Activated naive CD4-positive, alpha-beta T cell (primary cell): ENCODE data around the gene USP53.
"Not testable (repeated sequence)": the region's sequence is repeated elsewhere in the genome, so short reads cannot be mapped to it uniquely, and the experiment has no call there.

Experiments used
- DNase-seq, 4 experiments: peaks; one replicate each; lab custom pipeline; 2025; lab: John Stamatoyannopoulos, UW

USP53 gene

DNA sequence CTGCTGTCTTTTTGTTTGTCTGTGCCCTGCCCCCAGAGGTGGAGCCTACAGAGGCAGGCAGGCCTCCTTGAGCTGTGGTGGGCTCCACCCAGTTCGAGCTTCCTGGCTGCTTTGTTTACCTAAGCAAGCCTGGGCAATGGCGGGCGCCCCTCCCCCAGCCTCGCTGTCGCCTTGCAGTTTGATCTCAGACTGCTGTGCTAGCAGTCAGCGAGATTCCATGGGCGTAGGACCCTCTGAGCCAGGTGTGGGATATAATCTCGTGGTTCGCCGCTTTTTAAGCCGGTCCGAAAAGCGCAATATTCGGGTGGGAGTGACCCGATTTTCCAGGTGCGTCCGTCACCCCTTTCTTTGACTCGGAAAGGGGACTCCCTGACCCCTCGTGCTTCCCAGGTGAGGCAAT, 67.0 kb downstream of the USP53 start:
- DNase-seq: not testable (repeated sequence)

DNA sequence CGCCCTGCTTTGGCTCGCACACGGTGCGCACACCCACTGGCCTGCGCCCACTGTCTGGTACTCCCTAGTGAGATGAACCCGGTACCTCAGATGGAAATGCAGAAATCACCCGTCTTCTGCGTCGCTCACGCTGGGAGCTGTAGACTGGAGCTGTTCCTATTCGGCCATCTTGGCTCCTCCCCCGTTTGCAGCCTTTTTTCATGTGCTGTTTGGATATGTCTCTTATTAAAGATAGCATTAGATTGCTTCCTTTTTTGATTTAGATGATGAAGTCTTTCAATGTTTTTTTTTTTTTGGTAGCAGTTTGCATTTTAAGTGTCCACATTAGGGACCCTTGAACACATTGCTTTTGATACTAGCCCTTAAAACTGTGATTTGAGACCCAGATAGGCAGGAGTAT, 67.4 kb downstream of the USP53 start:
- DNase-seq: not testable (repeated sequence)

DNA sequence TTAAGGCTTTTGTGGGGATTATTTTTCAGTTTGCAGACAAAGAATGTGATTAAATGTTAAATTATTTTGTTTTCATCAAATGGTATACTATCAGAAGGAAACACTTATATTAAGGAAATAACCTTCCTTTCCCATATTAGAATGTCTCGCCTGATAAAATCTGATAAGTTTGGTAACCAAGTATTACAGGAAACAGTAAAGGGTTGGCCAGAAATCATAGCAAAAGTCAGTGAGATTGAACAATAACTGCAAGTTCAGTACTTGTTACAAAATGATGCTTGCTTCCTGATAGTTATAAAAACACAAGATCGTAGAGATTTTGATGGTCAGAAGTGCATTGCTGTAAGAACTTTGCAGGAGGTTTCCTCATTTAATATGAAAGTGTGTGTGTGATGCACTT, 68.9 kb downstream of the USP53 start:
- DNase-seq: no peak

DNA sequence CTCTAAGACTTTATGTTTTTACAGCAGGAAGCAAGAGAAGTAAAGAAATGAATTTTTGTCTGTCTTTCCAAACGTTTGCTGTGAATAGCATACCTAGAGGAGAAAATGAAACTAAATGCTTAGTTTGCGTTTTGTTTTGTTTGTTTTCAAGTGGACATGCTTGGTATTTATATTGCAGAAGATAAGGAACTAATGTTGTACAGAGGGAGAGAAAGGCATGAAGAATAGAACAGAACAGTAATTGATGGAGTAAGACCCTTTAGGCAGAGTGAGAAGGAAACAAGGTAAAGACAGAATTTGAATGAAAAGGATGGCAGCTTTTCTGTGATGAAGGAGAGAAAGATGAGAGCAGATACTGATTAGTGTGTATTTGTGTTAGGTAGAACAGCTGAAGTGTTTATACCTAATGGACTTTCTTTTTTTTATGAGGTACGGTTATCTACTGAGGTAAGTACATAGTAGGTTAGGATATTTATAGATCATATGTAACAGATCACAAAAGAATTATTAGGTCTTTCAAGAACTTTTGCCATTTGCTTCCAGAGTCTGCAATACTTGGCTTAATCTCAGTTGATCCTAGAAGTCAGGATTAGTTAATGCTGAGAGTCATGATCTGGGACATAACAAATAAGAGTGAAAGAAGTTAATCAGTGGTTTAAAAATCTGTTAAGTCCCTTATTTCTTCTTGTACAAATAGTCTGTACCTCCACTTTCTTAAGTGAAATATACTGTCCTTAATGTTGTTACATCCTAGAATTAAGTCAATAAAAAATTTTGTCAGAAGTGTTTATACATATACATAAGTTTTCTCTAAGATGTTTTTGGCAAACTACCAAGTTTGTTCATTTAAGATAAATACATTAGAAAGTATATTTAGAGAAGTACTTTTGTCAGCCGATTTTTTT, 72.6 kb downstream of the USP53 start:
- DNase-seq: no peak

DNA sequence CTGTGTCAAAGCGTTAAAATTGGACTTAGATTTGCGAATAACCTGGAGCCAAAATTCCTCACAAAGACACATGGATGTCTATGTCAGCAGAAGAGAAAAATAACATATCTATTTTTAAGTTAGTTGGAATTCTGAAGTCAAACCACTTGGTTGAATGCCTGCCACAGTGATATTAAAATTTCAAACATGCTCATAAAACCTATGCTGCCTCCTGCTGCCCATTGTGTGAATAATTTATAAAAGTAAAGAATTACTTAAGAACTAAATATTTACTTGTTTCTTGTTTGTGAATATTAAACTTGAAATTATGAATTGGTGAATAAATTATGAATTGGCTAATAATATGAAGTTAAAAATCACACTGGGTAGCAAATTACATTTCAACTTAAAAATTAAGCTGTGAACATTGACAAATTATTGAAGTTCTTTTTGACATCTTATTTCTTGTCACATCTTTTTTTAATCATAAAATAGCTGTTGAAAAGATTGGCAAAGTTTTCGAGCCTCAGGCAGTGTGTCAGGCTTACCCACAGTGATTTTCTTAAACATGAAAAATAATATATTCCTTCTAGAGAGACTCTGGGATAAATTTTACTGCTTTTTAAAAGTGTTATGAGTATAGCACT, 74.0 kb downstream of the USP53 start:
- no peak for DNase-seq

DNA sequence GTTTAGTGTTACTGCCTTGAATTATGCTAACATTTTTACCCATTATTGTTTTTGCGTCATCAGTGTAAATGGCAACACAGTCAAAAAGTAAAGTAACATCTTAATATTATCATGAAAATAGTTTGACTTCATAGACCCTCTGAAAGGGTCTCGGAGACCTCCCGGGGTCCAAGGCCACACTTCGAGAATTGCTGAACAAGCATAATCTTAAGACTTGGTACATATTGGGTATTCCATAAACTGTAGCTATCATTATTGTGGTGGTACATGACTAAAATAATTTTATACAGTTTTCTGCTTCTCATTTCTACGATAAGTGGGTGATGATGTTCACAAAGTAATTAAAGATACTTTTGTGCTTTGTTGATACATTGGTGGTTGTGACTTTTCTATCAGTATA, 76.8 kb downstream of the USP53 start:
- DNase-seq: no peak

DNA sequence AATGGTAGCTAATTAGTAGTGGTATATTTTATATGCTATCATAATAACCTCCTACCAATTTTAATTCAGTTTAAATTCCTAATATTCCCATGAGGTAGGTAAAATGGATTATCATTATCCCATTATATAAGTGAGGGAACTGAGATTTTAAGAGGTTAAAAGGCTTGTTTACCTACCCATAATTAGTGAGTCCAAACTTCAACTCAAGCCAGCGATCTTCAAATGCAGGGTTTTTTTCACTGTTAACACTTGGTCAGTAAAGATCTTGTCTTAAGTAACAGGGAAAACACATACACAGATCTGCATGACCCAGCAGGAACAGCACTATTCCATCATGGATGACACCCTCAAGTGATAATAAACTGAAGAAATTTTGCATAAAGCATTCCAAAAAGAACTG, 78.1 kb downstream of the USP53 start:
- DNase-seq: no peak

DNA sequence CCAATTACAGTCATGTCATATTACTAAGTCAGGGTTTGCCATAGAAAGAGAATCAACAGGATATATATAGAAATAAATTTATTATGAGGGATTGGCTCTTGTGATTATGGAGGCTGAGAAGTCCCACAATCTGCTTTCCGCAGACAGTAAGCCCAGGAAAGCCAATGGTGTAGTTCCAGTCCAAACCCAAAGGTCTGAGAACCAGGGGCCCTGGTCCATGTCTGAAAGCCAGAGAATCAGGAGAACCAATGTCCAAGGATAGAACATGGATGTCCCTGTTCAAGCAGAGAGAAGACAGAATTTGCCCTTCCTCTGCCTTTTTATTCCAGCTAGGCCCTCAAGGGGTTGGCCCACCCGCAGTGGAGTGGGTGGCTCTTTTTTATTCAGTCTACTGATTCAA, 83.8 kb downstream of the USP53 start:
- DNase-seq: no peak

DNA sequence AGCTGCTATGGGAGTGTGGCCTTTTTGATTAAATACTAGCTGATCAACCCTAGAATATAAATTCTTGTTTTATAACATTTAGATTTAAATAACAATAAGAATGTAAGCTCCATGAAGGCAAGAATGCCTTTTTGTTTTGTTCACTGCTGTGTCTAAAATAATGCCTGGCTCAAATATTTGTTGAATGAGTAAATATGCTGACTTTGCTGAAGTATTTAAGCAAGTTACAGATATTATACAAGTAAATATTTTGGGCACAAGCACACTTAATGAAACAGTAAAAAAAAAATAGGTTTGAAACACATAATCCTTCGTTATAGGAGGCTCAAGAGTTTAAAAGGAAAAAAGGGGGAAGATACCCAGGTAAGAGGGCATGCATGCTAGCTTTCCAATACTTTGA, 85.3 kb downstream of the USP53 start:
- no peak for DNase-seq

DNA sequence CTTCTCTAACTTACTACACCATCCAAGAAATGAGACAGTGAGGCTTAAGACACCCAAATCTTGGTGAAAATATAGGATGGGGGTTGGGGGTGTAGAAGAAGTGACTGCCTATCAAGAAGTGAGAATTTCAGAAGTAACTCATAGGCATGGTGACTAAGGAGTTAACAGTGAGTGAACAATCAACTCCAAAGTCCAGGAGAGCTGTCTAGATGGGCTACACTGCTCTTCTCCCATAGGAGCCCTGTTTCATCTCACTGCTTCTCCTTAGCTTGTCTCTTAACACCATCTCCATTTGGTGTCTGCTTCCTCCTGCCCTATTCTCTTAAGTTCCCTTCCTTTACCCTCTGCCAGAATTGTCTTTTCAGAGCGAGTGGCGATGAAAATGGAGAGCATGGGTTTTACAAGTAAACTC, 86.8 kb downstream of the USP53 start:
- no peak for DNase-seq

DNA sequence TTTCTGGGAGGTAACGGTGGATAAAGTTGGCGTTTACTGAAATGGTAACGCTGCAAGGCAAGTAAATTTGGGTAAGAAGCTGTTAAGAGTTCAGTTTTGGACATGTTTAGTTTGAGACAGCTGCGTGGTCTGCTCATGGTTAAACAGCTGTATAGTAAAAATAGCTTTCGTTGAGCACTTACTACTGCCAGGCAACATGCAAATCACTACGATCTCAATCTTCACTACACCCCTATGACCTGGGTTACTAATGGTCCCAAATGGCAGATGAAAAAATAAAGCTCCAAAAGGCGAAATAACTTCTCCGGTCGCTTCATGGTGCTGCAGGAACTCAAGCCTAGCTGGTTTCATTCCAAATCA, 87.2 kb downstream of the USP53 start:
- no peak for DNase-seq

DNA sequence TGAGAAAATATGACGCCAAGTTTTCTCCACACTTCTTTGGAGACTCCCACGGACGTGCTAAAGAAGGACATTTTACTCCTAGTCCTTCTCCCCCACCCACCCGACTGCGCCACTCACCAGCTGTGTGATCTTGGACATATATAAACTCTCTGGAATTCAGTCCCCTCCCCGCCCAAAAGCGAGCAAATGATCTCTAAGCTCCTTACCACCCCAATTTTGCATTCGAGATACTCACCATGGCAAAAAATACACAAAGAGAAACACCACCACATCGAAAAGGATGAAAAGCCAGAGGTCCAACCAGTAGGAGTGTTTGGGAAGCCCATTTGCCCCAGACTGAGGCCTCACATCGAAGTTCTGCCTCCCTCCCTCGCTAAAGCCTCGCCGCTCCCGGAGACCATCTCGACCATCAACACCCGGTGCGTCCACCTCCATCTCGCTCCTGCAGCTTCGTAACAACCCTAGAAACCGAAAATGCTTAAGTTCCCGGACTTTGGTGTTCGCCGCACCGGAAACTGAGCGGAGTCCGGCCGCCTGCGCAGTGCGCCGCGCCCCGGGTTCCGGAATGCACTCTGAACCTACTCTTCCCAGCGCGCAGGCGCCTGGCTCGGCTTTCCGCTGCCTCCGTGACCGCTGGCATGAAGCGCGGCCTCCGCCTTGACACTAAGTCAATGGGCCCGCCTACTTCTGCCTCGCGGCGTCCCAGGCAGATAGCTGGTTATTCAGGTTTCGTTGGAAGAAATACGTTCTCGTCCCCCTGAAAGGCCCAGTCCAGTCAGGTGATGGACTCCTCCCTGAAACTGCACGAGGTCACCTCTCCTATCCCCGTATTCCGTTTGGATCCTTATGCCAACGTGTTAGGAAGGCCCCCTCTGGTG, 87.8 kb downstream of the USP53 start:
- no peak for DNase-seq

DNA sequence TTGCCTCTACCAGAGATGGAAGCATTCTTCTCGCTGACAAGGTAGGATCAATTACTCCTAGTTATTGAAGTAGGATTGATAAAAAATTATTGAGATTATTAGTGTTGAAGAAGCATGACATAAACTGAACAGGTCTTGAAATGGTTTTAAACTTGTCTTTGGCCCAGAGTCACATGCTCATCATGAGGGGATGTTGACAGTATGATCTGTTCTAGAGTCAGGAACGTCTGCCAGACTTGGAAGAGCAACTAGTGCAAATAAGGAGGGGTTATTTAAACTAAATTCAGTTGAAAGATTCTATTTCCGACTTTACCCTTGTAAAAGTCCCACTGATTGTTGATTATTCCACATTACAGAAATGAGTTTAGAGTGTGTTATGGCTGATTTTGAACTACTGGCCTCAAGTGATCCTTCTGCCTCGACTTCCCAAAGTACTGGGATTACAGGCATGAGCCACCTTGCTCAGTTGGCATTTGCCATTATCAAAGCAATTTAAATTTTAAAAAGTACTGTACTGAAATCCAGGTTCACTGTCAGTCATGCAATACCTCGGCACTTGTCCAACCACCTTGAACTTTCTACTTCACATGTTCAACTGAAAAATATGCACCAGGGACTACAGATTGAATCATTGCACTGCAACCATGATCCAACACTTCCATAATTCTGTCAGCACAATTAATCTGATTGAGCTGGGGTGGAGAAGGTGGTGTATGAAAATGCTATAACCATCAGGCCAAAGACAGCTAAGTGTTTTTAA, 89.7 kb downstream of the USP53 start:
- DNase-seq: no peak

DNA sequence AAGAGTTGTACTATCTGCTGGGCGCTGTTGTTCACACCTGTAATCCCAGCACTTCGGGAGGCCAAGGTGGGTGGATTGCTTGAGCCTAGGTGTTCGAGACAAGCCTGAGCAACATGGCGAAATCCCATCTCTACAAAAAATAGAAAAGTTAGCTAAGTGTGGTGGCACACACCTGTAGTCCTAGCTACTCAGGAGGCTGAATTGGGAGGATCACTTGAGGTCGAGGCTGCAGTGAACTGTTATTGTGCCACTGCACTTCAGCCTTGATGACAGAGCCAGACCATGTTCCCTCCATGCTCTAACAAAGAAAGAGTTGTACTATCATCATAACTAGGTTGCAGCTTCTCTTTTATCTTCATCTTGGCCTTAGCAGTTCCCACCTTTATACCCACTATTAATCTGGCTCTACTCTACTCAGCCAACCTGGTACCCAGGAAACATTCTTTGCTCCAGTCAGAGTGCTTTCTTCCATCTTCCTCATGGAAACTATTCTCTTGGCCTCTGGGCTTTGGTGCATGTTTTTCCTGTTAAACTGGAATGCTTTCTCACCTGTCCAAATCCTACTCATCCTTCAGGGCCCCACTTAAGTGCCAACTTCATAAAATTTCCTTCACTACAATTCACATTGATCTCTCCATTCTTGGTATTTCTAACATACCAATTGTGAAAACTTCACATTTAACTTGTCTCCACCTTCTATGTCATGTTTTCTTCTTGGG, 91.2 kb downstream of the USP53 start:
- DNase-seq: no peak

DNA sequence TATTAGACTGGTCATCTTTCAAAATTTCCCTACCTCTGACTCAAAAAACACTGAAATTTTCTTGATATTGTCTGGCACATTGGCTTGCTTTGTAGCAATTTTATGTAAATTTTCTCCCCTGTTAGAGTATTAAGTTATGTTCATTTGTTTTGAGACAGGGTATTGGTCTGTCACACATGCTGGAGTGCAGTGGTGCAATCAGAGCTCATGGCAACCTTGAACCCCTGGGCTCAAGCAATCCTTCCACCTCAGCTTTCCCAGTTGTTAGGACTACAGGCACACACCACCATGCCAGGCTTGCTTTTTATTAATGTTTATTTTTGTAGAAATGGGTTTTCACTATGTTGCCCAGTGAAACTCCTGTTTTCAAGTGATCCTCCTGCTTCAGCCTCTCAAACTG, 91.9 kb downstream of the USP53 start:
- DNase-seq: no peak

DNA sequence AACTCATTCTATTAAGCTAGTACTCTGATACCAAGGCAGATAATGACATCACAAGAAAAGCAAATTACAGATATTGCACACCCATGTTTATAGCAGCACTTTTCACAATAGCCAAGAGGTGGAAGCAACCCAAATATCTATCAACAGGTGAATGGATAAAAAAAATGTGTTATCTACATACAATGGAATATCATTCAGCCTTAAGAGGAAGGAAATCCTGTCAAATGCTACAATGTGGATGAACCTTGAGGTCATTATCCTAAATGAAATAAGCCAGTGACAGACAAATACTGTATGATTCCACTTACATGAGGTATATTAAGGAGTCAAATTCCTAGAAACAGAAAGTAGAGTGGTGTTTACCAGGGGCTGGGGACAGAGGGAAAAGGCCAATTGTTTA, 95.1 kb downstream of the USP53 start:
- no peak for DNase-seq

DNA sequence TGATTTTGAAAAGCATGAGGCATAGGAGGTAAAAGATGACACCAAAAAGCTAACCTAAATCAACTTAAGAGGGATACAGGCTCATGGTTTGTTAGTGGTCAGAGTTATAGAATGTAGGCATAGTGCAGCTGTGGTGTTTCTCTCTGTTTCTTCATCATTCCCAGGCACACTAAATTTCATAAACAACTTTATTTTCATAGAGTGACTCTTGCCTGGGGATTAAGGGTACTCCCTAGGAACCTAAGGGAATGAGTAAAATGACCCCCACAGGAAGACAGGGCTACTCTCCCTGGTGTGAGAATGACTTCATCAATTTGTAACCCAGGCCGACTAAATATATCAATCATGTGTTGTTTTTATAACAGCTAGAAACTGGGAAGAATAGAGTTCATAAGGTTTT, 98.3 kb downstream of the USP53 start:
- no peak for DNase-seq

DNA sequence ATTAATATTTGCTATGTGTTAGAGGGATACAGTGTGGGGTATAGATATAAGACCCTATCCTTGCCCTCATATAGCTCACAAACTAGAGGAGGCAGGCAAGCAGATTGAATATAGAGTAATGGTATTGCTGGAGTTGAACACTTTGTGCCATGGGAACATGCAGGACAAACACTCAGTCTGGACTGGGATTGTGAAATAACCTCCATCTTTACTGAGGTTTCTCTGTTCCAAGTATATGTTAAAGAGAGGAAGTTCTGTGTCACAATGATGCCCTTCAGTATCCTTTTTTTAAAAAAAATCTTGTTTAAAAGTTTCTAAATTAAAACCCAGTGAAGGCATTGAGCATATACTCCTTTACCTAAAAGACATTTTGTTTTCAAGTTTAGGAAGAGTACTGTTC, 100.7 kb downstream of the USP53 start:
- no peak for DNase-seq

DNA sequence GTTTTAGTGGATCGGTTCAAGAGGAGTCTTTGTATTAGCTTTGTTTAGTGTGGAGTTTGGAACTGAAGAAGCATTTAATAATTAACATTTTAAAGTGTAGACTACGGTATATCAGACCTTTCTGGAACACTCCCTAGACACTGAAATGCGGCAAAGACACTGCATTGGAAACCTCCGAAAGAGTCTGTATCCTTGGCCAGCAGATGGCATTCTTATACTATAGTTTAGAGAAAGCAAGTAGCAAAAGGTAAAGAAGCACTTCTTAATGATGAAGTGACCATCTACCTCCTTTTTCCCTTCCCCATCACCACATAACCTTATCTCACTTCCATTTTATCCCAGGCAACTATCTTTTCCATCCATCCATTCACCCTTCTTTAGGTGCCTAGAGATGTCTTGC, 101.8 kb downstream of the USP53 start:
- peak in 2 of 4 experiments; percentile 0 to 3 for DNase-seq

DNA sequence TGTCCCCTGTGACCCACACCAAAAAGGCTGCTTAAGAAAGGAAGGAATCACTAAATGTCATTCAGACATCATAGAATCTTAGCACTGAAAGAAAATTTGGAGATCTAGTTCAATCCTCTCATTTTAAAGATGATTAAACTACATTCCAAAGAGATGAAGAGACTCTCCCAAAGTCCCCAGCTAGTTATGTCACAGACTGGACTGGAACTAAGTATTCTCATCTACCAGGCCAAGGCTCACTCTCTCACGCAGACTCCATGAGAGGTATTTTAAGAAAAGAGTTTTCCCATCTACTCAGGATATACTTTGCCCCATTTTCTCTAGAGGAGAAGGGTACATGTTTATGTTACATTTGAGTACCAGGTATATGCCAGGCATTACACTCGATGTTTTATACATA, 102.5 kb downstream of the USP53 start:
- DNase-seq: no peak

DNA sequence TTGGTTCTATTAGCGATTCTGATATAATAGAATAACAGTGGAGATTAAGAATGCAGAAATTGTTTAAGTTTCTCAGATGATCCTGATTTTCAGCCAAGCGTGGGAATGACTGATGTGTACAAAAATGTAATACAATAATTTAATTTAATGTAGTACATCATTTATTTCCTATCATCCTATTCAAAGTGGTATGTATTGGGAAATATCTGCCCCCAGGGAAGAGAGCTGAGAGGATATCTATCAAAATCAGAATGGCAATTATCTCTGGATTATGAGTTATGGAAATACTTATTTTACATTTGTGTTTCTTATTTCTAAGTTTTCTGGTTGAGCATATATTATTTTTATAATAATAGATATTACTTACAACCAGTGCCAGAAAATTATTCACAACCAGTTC, 105.5 kb downstream of the USP53 start:
- DNase-seq: no peak
